IPS-18a (cell line): ENCODE measurements around the gene SORBS1.

Experiments used
- H3K27ac ChIP-seq: one replicate; pipeline ENCODE4 v1.5.1; 2013; ENCODE audit warnings: low read length
- H3K27me3 ChIP-seq: one replicate; pipeline ENCODE4 v1.6.1; 2013; ENCODE audit warnings: mild to moderate bottlenecking, low read length; ENCODE audit not compliant: control insufficient read depth, insufficient read depth
- H3K36me3 ChIP-seq: one replicate; pipeline ENCODE4 v1.6.1; 2013; ENCODE audit warnings: low read depth, low read length; ENCODE audit not compliant: control insufficient read depth
- H3K4me1 ChIP-seq: one replicate; pipeline ENCODE4 v1.6.1; 2013; ENCODE audit warnings: low read depth, low read length; ENCODE audit not compliant: control insufficient read depth
- H3K4me3 ChIP-seq: one replicate; pipeline ENCODE4 v1.5.1; 2013; ENCODE audit warnings: low read length
- H3K9ac ChIP-seq: one replicate; pipeline ENCODE4 v1.6.1; 2013; ENCODE audit warnings: mild to moderate bottlenecking, low read length, moderate library complexity
- H3K9me3 ChIP-seq: one replicate; pipeline ENCODE4 v1.6.1; 2013; ENCODE audit warnings: low read depth, low read length; ENCODE audit not compliant: control insufficient read depth

The SORBS1 gene

DNA sequence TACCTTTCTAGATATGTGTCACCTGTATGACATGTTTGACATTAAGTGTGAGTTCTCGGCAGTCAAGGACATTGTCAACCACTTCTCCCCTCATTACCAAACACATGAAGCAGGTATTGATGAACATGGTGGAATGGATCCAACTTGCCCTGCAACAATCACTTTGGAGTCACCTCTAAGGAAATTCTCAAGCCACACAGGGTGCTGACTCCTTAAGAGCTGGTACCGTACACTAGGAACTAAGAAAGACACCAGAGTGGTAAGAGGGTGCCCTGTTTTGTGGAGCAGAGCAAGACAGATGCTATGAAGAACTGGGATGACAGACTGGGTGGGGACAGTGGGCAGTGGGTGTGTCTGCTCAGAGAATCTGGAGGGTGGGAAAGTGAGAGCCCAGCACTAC, 17.4 kb upstream of the SORBS1 start:
- no peaks in the 10 kb centered on the region for H3K9me3 ChIP-seq
- no peak overlapping the region for H3K9ac ChIP-seq
- H3K27me3 ChIP-seq, result no peaks in the 10 kb centered on the region
- H3K27ac ChIP-seq, result no peak overlapping the region
- H3K4me1 ChIP-seq, result no peaks in the 10 kb centered on the region
- no peak overlapping the region for H3K4me3 ChIP-seq
- H3K36me3 ChIP-seq, result no peaks in the 10 kb centered on the region

DNA sequence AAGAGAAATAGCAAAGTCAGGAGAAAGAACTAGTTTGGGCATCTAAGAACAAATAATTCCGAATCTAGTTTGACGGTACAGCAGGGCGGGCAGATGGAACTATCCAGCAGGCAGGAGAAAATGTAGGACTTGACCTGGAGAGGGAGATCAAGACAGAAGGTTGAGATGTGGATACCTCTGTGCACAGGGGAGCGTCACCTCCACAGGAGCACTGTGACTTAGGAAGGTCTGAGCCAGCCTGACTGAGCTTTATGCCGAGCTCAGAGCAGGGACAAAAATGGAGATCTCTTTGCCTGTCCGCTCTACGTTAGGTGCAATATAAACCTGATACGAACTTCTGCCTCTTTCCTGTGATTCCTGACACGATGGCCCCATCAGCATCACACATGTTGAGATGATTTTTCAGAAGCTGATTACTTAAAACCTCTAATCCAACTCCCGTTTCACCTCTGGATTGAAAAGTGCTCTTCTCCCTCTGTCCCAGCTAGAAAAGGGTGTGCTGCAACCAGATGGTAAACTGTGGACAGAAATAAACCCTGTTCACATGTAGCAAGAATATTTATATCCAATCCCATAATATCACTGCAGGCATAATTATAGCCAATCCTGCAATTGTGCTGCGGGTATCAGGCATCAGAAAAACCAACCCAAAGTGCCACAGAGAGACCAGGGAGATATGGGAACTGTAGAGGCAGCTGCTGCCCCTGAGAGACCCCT, 13.6 kb upstream of the SORBS1 start:
- no peaks in the 10 kb centered on the region for H3K9me3 ChIP-seq
- H3K36me3 ChIP-seq, result no peaks in the 10 kb centered on the region
- H3K4me1 ChIP-seq, result no peaks in the 10 kb centered on the region
- H3K9ac ChIP-seq, result no peak overlapping the region
- H3K4me3 ChIP-seq, result no peak overlapping the region
- no peaks in the 10 kb centered on the region for H3K27me3 ChIP-seq
- no peak overlapping the region for H3K27ac ChIP-seq

DNA sequence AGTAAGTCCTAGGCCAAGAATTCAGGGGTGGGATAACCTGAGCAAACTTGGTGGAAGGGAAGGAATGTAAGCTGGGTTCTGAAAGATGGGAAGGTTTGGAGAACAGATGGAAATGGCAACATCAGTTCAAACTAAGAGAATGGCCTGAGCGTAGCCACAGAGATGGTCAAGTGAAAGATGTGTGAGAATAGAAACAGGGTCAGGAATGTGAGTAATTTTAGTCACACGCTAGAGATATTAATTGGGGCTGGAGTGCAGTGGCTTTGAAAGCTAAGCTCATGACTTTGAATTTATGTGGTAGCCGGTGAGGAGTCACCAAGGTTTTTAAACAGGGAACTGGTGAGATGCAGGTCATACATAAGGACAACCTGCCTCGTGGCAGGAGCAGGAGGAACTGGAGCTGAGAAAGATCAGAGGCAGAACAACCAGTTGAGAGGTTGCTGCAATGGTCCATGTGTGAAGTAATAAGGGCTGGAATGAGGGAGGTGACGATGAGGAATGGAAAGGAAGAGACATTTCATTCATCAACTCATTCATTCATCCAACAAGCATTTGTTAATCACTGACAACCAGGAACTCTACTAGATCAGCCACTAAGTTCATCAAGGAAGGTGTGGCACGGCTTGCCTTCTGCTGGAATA, 12.9 kb upstream of the SORBS1 start:
- no peak overlapping the region for H3K9ac ChIP-seq
- H3K27ac ChIP-seq, result no peak overlapping the region
- no peaks in the 10 kb centered on the region for H3K27me3 ChIP-seq
- no peaks in the 10 kb centered on the region for H3K4me1 ChIP-seq
- no peak overlapping the region for H3K4me3 ChIP-seq
- H3K9me3 ChIP-seq, result no peaks in the 10 kb centered on the region
- no peaks in the 10 kb centered on the region for H3K36me3 ChIP-seq

DNA sequence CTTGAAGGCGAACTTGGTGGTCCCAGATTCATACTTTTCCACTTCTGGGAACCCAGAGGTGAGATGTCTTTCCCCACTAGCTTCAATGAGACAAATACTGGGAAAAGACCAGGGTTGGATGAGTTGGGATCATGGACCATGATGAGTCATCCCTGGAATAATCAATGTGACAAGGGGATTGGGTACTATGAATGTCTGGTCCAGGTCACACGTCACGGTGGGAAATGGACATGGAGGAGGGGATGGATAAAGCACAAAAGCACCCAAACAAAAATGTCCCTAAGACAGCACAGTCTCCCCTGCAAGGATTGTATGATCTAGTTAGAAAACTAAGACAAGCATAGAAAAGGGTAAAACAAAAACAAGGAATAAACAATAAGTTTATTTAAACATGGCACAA, 12.4 kb upstream of the SORBS1 start:
- no peak overlapping the region for H3K9ac ChIP-seq
- no peak overlapping the region for H3K4me3 ChIP-seq
- H3K36me3 ChIP-seq, result no peaks in the 10 kb centered on the region
- H3K27ac ChIP-seq, result no peak overlapping the region
- no peaks in the 10 kb centered on the region for H3K27me3 ChIP-seq
- no peaks in the 10 kb centered on the region for H3K4me1 ChIP-seq
- no peaks in the 10 kb centered on the region for H3K9me3 ChIP-seq

DNA sequence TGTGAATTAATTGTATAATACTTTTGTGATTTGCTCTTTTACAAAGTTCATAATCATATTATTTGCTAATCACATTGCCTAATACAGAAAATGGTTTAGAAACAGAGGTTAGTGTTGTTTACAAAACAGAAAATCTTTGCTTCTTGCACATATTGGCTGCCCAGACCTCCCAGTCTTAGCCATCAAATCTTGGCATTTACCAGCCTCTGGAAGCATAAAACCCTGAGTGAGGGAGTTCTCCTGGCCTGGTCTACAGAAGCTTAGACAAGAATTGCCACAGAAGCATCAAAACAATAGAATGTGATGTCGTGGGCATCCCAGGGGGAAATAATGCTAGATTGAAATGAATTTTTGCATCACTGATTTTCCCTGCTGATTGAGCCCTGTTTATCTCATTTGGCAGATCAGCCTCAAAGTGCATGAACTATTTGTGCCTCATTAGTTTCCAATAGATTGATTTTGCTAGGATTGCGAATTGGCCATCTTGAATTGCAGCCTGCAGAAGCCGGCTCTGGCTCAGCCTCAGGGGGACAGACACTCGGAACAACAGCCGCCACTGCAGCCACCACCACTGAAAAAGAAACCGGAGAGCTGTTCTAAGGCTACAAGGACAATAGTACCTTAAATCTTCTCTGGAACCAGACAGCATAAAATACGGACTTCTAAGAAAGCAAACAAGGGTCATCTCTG, 11.1 kb upstream of the SORBS1 start:
- H3K4me3 ChIP-seq, result no peak overlapping the region

DNA sequence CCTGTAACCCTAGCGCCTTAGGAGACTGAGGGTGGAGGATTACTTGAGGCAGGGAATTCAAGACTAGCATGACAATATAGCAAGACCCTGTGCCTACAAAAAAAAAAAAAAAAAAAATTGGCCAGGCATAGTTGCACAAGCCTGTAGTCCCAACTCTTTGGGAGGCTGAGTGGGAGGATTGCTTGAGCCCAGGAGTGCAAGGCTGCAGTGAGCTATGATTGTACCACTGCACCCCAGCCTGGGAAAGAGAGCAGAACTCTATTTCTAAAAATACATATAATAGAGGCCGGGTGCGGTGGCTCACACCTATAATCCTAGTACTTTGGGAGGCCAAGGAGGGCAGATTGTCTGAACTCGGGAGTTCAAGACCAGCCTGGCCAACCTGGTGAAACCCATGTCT, 10.2 kb upstream of the SORBS1 start:
- Histone ChIP-seq H3K27ac (no peak overlapping the region), H3K9ac (no peak overlapping the region), H3K27me3 (no peaks in the 10 kb centered on the region), H3K36me3 (no peaks in the 10 kb centered on the region), H3K4me3 (no peak overlapping the region), H3K4me1 (peaks cover 3% of the 10 kb centered on the region), H3K9me3 (no peaks in the 10 kb centered on the region)

More for the DNA sequence above, 11.1 kb upstream of the SORBS1 start:
- Histone ChIP-seq H3K27me3 (no peaks in the 10 kb centered on the region), H3K4me1 (peaks cover 3% of the 10 kb centered on the region), H3K27ac (no peak overlapping the region), H3K36me3 (no peaks in the 10 kb centered on the region), H3K9ac (no peak overlapping the region), H3K9me3 (no peaks in the 10 kb centered on the region)

DNA sequence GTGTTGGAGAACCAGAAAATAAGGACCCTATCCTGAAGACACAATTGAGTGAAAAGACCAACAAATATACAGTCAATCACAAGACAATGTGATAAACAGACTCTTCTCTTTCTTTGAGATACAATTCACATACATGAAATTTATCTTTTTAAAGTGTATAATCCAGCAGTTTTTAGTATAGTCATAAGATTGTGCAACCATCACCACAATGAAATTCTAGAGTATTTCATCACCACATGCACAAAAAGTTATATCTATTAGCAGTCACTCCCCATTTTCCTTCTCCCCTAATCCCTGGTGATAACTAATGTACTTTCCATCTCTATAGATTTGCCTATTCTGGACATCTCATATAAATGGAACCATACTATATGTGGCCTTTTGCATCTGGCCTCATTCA, 8.2 kb upstream of the SORBS1 start:
- Histone ChIP-seq H3K4me1 (peaks cover 3% of the 10 kb centered on the region), H3K4me3 (no peak overlapping the region), H3K36me3 (no peaks in the 10 kb centered on the region), H3K27me3 (no peaks in the 10 kb centered on the region), H3K27ac (no peak overlapping the region), H3K9ac (no peak overlapping the region), H3K9me3 (no peaks in the 10 kb centered on the region)

DNA sequence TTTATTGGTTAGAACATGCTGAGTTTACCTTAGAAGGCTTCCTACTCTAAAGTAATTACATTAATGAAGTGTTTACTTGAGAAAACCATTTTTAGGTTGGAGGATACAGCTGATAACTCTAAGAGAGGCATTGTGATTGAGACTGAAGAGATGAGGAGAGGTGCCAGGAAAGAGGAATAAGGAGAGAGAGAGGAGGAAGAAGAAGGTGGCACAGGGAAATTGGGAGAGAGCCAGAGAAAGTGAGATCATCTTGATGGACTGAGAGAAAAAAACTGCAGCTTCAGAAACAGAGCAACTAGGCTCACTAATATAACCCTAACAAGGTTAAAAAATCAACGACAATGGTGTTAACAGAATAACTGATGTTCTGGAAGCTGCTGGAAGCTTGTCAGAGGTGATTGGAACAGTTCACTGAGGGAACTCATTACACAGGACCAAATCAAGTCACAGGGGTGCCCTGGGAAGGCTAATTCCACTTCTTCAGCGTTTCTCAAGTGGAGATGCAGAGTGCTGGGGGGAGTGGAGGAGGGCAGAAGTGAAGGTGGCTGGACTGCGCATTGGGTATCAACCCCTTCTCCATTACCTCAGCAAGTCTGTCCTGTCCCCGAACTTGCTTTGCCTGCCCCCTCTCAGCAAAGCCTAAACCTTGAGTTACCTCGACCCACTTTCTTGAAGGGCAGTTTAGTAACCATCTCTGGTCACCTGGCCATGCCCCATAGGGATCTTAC, 6.9 kb upstream of the SORBS1 start:
- no peaks in the 10 kb centered on the region for H3K36me3 ChIP-seq
- no peaks in the 10 kb centered on the region for H3K27me3 ChIP-seq
- no peak overlapping the region for H3K4me3 ChIP-seq
- no peak overlapping the region for H3K27ac ChIP-seq
- H3K9ac ChIP-seq, result no peak overlapping the region
- H3K4me1 ChIP-seq, result peaks cover 3% of the 10 kb centered on the region
- H3K9me3 ChIP-seq, result no peaks in the 10 kb centered on the region

DNA sequence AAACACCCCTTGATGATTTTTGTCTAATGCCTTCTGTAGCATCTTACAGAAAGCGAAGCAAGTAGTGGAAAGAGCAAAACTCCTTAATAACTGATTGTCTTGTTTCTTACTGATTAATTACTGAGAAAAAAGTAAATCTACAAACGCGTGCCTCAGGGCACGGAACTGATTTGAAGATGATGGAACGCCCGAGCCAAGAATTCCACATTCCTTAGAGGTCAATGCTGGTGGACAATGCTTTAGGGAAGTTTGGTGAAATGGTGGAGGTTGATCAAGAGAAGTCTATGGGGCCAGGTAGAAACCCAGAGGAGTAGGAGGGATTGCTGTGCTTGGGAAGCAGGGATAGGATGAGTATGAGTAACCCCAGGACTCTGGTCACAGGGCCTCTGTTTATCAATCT, 5.0 kb upstream of the SORBS1 start:
- Histone ChIP-seq H3K36me3 (no peaks in the 10 kb centered on the region), H3K9ac (no peak overlapping the region), H3K4me1 (peaks cover 3% of the 10 kb centered on the region), H3K9me3 (no peaks in the 10 kb centered on the region), H3K27me3 (no peaks in the 10 kb centered on the region), H3K27ac (no peak overlapping the region), H3K4me3 (no peak overlapping the region)

DNA sequence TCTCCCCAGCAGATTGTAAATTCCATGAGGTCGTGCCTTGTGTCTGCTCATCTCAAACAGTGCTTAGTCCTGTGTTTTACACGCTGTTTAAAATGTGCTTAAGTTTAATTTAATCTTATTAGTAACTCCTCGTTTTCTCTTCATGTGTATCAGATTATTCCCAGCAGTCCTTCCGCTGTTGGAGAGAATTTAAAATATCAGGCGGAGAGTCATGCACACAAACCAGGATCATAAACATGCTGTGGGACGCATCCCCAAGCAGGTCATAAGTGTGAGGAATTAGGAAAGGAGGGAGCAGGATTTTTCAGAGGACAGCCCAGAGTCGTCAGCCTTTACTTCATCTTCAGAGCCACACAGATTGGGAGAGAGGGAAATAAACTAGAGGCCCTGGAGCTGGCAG, 4.2 kb upstream of the SORBS1 start:
- Histone ChIP-seq H3K27ac (no peak overlapping the region), H3K36me3 (no peaks in the 10 kb centered on the region), H3K4me3 (no peak overlapping the region), H3K9ac (no peak overlapping the region), H3K4me1 (peaks cover 3% of the 10 kb centered on the region), H3K27me3 (peaks cover 2% of the 10 kb centered on the region), H3K9me3 (no peaks in the 10 kb centered on the region)

DNA sequence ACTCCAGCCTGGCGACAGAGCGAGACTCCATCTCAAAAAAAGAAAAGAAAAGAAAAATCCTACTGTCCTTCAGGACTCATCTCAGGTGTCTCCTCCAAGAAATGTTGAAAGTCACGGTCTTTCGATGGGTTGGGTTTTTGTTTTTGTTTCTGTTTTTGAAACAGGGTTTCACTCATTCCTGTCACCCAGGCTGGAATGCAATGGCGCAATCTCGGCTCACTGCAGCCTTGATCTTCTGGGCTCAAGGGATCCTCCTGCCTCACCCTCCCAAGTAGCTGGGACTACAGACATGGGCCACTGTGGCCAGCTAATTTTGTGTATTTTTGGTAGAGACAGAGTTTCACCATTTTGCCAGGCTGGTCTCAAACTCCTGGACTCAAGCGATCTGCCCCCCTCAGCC, 3.1 kb upstream of the SORBS1 start:
- Histone ChIP-seq H3K4me1 (peaks cover 8% of the 10 kb centered on the region), H3K9ac (no peak overlapping the region), H3K4me3 (no peak overlapping the region), H3K36me3 (no peaks in the 10 kb centered on the region), H3K9me3 (no peaks in the 10 kb centered on the region), H3K27me3 (peaks cover 5% of the 10 kb centered on the region), H3K27ac (no peak overlapping the region)
